ENCODE results near the gene ADAM12. TPM values are rescaled to one million over a fixed set of nuclear protein-coding genes. Genes with fewer than 3 reads are reported as not detected.

The ADAM12 gene
- total RNA-seq, 1 donor from 2014 or later: 41.7 TPM

DNA sequence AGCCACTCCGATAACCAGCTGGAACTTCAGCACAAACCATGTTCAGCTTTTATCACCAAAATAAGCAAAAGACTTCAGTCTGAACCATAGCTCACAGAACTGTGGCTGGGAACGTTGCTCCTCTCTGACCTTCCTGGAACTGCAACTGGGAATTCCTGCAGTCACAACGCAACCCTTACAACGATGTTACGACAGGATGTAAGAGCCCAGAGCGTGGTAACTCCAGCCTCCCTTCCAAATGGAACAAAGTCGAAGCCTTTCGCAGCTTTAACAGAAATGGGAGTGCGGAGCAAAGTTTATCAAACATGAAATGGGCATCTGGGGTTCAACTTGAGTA lies 162.6 kb downstream of the ADAM12 start:
- TF ChIP-seq, protein P1, sequence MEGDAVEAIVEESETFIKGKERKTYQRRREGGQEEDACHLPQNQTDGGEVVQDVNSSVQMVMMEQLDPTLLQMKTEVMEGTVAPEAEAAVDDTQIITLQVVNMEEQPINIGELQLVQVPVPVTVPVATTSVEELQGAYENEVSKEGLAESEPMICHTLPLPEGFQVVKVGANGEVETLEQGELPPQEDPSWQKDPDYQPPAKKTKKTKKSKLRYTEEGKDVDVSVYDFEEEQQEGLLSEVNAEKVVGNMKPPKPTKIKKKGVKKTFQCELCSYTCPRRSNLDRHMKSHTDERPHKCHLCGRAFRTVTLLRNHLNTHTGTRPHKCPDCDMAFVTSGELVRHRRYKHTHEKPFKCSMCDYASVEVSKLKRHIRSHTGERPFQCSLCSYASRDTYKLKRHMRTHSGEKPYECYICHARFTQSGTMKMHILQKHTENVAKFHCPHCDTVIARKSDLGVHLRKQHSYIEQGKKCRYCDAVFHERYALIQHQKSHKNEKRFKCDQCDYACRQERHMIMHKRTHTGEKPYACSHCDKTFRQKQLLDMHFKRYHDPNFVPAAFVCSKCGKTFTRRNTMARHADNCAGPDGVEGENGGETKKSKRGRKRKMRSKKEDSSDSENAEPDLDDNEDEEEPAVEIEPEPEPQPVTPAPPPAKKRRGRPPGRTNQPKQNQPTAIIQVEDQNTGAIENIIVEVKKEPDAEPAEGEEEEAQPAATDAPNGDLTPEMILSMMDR (IDR thresholded peaks at IDR 0.05): no peak
- no peak for DNase-seq (ENCODE audit: extremely low spot score, unreplicated experiment)
- Mint-ChIP-seq H3K27ac (ENCODE audit: unreplicated experiment) (no peak overlapping the region), H3K36me3 (ENCODE audit: unreplicated experiment) (peaks cover 2% of the 10 kb centered on the region), H3K27me3 (ENCODE audit: unreplicated experiment) (no peaks in the 10 kb centered on the region), H3K4me3 (ENCODE audit: unreplicated experiment) (no peak overlapping the region), H3K4me1 (ENCODE audit: unreplicated experiment) (peaks cover 31% of the 10 kb centered on the region), H3K9me3 (ENCODE audit: unreplicated experiment) (no peaks in the 10 kb centered on the region)

DNA sequence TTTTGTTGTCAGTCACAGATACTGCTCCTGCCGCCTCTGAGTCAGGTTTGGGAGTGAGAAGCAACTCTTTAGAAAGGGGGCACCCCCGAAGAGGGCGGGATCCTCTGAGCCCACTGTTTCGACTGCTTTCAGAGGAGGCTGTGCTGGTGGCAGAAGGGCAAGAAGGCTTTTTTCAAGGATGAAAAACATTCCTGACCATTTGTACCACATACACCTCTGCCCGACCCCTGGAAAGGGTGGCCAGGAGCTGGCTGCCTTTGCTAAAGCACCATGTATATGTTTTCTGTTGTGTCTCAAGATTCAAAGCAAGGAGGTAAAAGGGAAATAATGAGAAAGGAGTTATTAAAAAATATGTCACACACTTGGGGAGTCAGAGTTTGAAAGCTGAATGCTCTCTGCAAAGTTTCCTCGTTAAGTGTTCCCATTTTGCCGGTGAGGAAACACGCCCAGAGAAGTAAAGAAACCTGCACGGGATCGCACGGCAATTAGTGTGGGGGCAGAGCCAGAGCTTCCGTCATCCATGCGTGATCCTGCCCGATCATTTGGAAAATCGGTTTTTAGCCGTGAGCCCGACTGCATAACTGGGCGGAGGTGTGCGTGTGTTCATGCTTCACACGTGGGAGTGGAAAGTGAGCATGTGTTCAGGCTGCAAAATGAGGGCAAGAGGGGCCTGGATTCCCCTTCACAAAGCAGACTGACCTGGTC lies 163.2 kb downstream of the ADAM12 start:
- Mint-ChIP-seq H3K9me3 (ENCODE audit: unreplicated experiment) (no peaks in the 10 kb centered on the region), H3K4me3 (ENCODE audit: unreplicated experiment) (no peak overlapping the region), H3K27me3 (ENCODE audit: unreplicated experiment) (no peaks in the 10 kb centered on the region), H3K4me1 (ENCODE audit: unreplicated experiment) (peaks cover 26% of the 10 kb centered on the region), H3K36me3 (ENCODE audit: unreplicated experiment) (peaks cover 2% of the 10 kb centered on the region), H3K27ac (ENCODE audit: unreplicated experiment) (no peak overlapping the region)
- no peak for DNase-seq (ENCODE audit: extremely low spot score, unreplicated experiment)
- TF ChIP-seq, protein P1 (IDR thresholded peaks at IDR 0.05): no peak

DNA sequence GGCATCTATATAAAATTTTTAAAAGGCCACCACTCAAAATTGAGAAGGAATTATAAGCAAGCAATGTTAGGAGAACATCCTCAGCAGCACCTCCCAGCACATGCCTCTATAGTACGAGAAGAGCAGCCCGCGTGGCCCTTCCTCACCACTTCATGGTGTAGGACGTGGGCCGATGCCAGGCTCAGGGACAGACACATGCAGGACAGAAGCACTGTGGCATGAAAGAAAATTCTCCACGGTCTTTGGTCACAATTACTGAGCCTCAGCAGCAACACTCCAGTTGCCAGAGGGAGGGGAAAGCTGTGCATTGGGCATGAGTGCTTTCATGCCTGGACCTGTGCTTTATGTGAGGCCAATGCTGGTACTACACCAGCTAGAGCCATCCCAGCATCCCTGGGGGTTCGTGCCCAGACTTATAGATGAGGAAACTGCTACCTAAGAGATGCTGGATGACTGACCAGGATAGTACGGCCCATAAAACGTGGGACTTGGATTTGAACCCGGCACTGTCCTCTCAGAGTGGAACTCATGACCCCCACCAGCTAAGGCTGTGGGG lies 164.7 kb downstream of the ADAM12 start:
- no peak for DNase-seq (ENCODE audit: extremely low spot score, unreplicated experiment)
- peaks cover 2% of the 10 kb centered on the region for H3K36me3 Mint-ChIP-seq (ENCODE audit: unreplicated experiment)
- no peaks in the 10 kb centered on the region for H3K27me3 Mint-ChIP-seq (ENCODE audit: unreplicated experiment)
- TF ChIP-seq, protein P1 (IDR thresholded peaks at IDR 0.05): no peak
- H3K9me3 Mint-ChIP-seq (ENCODE audit: unreplicated experiment): no peaks in the 10 kb centered on the region
- H3K4me1 Mint-ChIP-seq (ENCODE audit: unreplicated experiment): peaks cover 13% of the 10 kb centered on the region
- no peak overlapping the region for H3K4me3 Mint-ChIP-seq (ENCODE audit: unreplicated experiment)
- H3K27ac Mint-ChIP-seq (ENCODE audit: unreplicated experiment): no peak overlapping the region

DNA sequence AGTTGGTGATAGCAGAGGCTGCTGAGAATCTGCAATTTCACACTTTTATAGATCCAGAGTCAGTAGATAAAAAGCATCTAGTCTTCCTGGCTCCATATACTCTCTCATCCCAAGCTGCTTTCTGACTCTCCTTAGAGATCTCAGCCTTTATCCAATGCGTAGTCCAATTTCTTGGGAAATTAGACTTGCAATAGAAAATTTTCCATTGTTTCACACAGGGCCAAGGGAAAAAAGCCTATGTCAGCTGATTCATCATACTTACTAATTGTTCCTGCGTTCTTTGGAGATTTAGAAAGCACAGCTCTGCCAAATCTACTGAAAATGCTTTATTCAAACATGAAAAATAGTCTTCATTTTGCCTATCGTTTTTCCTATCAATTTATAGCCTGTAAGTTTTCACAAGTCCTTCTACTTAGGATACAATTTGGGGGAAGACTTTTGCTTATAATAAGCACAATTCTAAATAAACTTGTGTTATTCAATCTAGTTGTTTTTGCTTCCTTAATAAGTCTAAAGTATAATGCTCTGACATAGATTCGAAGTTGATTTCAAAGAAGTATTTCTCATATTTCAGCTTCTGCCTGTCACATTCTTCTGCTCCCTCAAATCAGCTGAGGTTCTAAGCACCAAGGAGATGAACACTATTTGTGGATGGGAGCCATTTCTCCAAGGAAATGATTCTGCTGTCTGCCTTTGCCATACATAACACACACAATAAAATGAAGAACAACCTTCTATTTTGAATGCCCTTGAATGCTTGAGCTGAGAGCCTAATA lies 165.4 kb downstream of the ADAM12 start:
- no peak overlapping the region for H3K4me3 Mint-ChIP-seq (ENCODE audit: unreplicated experiment)
- no peaks in the 10 kb centered on the region for H3K27me3 Mint-ChIP-seq (ENCODE audit: unreplicated experiment)
- peaks cover 12% of the 10 kb centered on the region for H3K4me1 Mint-ChIP-seq (ENCODE audit: unreplicated experiment)
- DNase-seq (ENCODE audit: extremely low spot score, unreplicated experiment): no peak
- peak overlapping the region; percentile 21 for H3K27ac Mint-ChIP-seq (ENCODE audit: unreplicated experiment)
- peaks cover 2% of the 10 kb centered on the region for H3K36me3 Mint-ChIP-seq (ENCODE audit: unreplicated experiment)
- TF ChIP-seq, protein P1 (IDR thresholded peaks at IDR 0.05): no peak
- H3K9me3 Mint-ChIP-seq (ENCODE audit: unreplicated experiment): no peaks in the 10 kb centered on the region

DNA sequence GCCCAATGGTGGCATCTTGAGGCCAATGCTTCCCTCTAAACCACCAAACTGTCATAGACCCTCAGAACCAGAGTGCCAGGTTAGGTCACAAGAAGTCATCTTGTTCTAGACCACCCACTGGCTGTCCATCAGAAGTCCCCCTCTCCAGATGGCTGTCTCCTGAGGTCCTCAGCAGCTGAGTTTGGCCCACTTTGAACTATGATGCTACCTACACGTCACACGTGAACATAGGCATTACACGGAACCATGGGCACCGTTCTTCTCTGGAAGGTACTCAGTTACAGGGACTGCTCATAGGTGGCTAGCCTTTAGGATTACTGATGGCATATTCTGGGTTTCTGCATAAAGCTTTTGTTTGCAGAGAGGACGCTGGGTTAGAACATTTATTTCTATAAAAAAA lies 166.4 kb downstream of the ADAM12 start:
- Mint-ChIP-seq H3K4me3 (ENCODE audit: unreplicated experiment) (no peak overlapping the region), H3K36me3 (ENCODE audit: unreplicated experiment) (peaks cover 2% of the 10 kb centered on the region), H3K27me3 (ENCODE audit: unreplicated experiment) (no peaks in the 10 kb centered on the region), H3K9me3 (ENCODE audit: unreplicated experiment) (no peaks in the 10 kb centered on the region), H3K27ac (ENCODE audit: unreplicated experiment) (no peak overlapping the region), H3K4me1 (ENCODE audit: unreplicated experiment) (peaks cover 16% of the 10 kb centered on the region)
- DNase-seq (ENCODE audit: extremely low spot score, unreplicated experiment): no peak
- TF ChIP-seq, protein P1 (IDR thresholded peaks at IDR 0.05): no peak

All from osteocyte (in vitro differentiated cells).